Small intestine (tissue), 7 donors: ENCODE results near the gene MOB3B. TPM values are rescaled to one million over a fixed set of nuclear protein-coding genes. Genes with fewer than 3 reads are reported as not detected.
"Not testable (repeated sequence)": the region's sequence is repeated elsewhere in the genome, so short reads cannot be mapped to it uniquely, and the experiment has no call there.

Source experiments
- DNase-seq, 2 donors: peaks; one replicate each; pipeline versions ENCODE4 v3.0.0 to v3.0.0-alpha.2; 2013
- FAIRE-seq: peaks from 2 replicates; lab custom pipeline; 2012; peaks lifted over from hg19 to GRCh38; lab: Jason Lieb, UNC
- H3K27ac ChIP-seq, 3 donors: one replicate each; pipeline ENCODE4 v1.5.1; 2013; ENCODE audit warnings: low read length in 2 of 3, mild to moderate bottlenecking in 2 of 3, control low read depth in 1 of 3, inconsistent platforms in 1 of 3, low read depth in 1 of 3, moderate library complexity in 1 of 3
- H3K27me3 ChIP-seq, 3 donors: one replicate each; pipeline ENCODE4 v1.6.1; 2013; ENCODE audit warnings: low read length in 3 of 3, inconsistent platforms in 1 of 3; ENCODE audit not compliant: control insufficient read depth in 3 of 3, insufficient read depth in 3 of 3
- H3K36me3 ChIP-seq, 3 donors: one replicate each; pipeline ENCODE4 v1.6.1; 2013; ENCODE audit warnings: low read length in 3 of 3, inconsistent platforms in 1 of 3, low read depth in 1 of 3, mild to moderate bottlenecking in 1 of 3, moderate library complexity in 1 of 3; ENCODE audit not compliant: control insufficient read depth in 3 of 3, insufficient read depth in 2 of 3
- H3K4me1 ChIP-seq, 3 donors: one replicate each; pipeline ENCODE4 v1.6.1; 2013; ENCODE audit warnings: low read length in 2 of 3, inconsistent platforms in 1 of 3, low read depth in 1 of 3, mild to moderate bottlenecking in 1 of 3, moderate library complexity in 1 of 3; ENCODE audit not compliant: control insufficient read depth in 3 of 3, insufficient read depth in 2 of 3
- H3K4me3 ChIP-seq, 3 donors: one replicate each; pipeline ENCODE4 v1.5.1; 2013; ENCODE audit warnings: low read length in 3 of 3, control low read depth in 1 of 3, inconsistent platforms in 1 of 3, low read depth in 1 of 3, mild to moderate bottlenecking in 1 of 3, moderate library complexity in 1 of 3
- H3K9me3 ChIP-seq, 2 donors: one replicate each; pipeline ENCODE4 v1.6.1; 2013; ENCODE audit warnings: low read depth in 1 of 2, low read length in 1 of 2; ENCODE audit not compliant: control insufficient read depth in 2 of 2, insufficient read depth in 1 of 2
- WGBS, 3 donors: extraction: QIAGEN DNeasy Blood & Tissue Kit; methylation state at CpG; one replicate each; pipeline ENCODE4 v1.1.7; 2013; 5-methylcytosine and 5-hydroxymethylcytosine counted together
- polyA plus RNA-seq, 4 donors: library from polyadenylated mRNA; stranded (reverse) in 3 of 4; unstranded in 1 of 4; fragments of 200-250 nt in 3 of 4; fragments of 120-200 nt in 1 of 4; gene quantifications; one replicate each; pipeline versions ENCODE4 v1.2.1 to v1.2.3, GENCODE V29; 2013
- donor health status: healthy with polysubstance abuse.
- donor health status: control.
- donor health status: control.
- donor health status: Bipolar disorder and iron deficiency.
- donor health status: healthy.

MOB3B gene
- polyA plus RNA-seq, 4 donors: 16.9 to 34.9 (median 19.7) TPM

DNA sequence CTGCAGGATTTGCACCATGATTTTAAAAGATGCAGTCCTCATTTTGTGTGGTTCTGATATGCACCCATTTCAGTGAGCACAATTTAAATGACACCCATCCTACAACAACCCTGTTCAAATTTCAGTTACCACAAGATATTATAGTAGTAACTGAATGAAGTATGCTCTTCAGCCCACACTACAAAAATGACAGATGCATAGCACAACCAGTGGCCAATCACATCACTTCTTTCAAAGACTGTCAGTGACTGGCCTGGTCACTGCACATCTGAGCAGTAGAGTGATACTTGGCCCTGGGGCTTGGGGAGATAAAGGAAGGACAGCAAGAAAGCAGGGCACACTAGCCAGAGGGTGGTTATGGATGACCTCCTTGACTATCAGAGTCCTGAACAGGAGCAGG, 25.4 kb downstream of the MOB3B start:
- no peak overlapping the region for H3K27ac ChIP-seq
- peaks cover 0 to 6% of the 10 kb centered on the region in 2 donors for H3K9me3 ChIP-seq
- no peak for FAIRE-seq
- H3K4me3 ChIP-seq: no peak overlapping the region
- no peaks in the 10 kb centered on the region for H3K27me3 ChIP-seq
- peaks cover 0 to 12% (median 2%) of the 10 kb centered on the region in 3 donors for H3K36me3 ChIP-seq
- no peak for DNase-seq
- H3K4me1 ChIP-seq: peaks cover 0 to 4% (median 0%) of the 10 kb centered on the region in 3 donors

DNA sequence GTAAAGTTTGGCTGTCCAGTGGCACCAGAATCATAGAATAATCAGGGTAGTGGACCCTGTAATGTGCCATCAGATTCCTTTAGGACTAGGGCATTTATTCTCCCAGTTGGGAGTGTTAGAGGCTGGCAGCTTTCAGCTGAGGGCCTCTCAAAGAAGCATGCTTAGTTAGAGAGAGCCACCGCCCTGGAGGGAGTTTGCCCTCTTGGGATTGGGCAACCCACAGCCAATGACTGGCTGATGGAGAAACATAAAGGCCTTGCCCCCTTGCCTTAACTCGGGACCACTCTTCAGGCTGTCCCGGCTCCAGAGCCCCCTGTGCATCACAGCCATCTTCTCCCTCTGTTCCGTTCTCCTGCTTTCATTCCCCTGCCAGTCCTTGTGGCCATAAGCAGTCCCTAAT, 26.0 kb downstream of the MOB3B start:
- Histone ChIP-seq H3K27me3 (no peaks in the 10 kb centered on the region), H3K27ac (no peak overlapping the region), H3K4me3 (no peak overlapping the region), H3K4me1 (peaks cover 0 to 4% (median 0%) of the 10 kb centered on the region in 3 donors), H3K36me3 (peaks cover 0 to 10% (median 2%) of the 10 kb centered on the region in 3 donors), H3K9me3 (peaks cover 0 to 6% of the 10 kb centered on the region in 2 donors)
- no peak for DNase-seq
- WGBS, 3 donors: 81 to 90% (median 88%) methylated on average over 4 of the region's 4 CpGs
- no peak for FAIRE-seq

DNA sequence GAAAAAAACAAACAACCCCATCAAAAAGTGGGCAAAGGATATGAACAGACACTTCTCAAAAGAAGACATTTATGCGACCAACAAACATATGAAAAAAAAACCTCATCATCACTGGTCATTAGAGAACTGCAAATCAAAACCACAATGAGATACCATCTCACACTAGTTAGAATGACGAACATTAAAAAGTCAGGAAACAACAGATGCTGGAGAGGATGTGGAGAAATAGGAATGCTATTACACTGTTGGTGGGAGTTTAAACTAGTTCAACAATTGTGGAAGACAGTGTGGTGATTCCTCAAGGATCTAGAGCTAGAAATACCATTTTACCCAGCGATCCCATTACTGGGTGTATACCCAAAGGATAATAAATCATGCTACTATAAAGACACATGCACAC, 28.7 kb downstream of the MOB3B start:
- not testable (repeated sequence) for H3K4me3 ChIP-seq, H3K9me3 ChIP-seq, H3K4me1 ChIP-seq, FAIRE-seq, H3K36me3 ChIP-seq, DNase-seq, H3K27ac ChIP-seq, H3K27me3 ChIP-seq
- WGBS, 3 donors: 87 to 99% (median 94%) methylated on average over 3 of the region's 3 CpGs

DNA sequence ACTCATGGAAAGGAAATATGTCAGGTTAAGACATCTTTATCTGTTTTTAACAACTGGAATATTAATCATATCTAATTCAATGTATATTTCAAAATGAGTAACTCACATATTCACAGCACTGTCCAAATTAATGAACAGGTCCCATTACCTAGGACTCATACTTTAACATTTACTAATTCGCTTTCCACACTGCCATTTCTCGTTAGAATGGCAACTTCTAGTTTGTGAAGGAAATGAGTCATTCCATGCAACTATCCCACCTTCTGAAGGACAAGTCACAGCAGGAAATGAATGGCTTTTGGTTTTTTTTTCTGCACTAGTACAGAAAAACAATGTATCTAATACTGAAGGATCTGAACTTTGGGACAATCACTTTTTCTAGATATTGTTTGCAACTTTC, 30.2 kb downstream of the MOB3B start:
- Histone ChIP-seq H3K27me3 (no peaks in the 10 kb centered on the region), H3K27ac (no peak overlapping the region), H3K4me1 (peaks cover 0 to 4% (median 0%) of the 10 kb centered on the region in 3 donors), H3K4me3 (no peak overlapping the region), H3K36me3 (peaks cover 0 to 14% (median 0%) of the 10 kb centered on the region in 3 donors), H3K9me3 (peaks cover 0 to 5% of the 10 kb centered on the region in 2 donors)
- FAIRE-seq (peak; percentile 49), DNase-seq (no peak)
- WGBS, 3 donors: 51 to 57% (median 52%) methylated on average over 2 of the region's 2 CpGs

DNA sequence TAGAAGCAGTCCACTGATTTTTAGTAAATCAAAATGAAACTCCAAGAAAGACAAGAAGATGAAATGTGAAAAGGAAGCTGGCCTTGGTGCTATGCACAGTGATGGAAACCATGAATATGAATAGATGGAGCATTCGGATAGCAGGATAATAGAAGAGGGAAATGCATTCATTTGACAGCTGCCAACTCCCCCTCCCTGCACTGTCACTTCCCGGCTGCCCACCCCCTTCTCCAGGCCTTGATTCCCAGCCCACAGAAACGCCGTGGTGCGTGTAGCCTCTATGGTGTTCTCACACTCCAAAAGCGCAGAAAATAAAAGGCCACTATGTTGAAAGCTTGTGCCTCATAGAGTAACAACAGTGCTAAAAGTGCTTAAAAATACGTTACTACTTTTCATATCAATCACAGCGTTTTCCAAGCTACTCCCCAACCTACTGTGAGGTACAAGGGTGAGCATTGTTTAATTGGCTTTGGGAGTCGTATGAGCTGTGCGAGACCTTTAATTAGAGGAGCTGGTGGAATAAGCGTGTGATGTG, 31.7 kb downstream of the MOB3B start:
- Histone ChIP-seq H3K27me3 (no peaks in the 10 kb centered on the region), H3K4me3 (no peak overlapping the region), H3K27ac (no peak overlapping the region), H3K9me3 (peaks cover 0 to 9% of the 10 kb centered on the region in 2 donors), H3K4me1 (no peaks in the 10 kb centered on the region), H3K36me3 (peaks cover 0 to 10% (median 0%) of the 10 kb centered on the region in 3 donors)
- 81 to 93% (median 86%) methylated on average over 11 of the region's 11 CpGs for WGBS, 3 donors
- FAIRE-seq (no peak), DNase-seq (no peak)

DNA sequence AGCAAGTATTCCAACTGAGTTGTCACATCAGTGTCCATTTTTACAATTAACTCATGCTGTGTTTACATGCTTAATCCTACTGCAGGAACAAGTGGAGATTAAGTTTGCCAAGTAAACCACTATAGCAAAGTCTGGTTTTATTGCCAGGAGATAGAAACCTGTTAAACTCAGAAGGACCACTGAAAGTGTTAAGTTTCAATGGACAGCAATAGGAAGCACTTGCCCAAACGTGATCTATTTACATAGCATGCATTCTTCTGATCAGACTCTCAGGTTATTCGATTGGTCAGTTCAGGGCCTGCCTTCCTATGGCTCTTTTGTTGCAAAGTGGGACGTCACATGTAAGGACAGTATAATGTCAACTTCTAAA, 33.5 kb downstream of the MOB3B start:
- WGBS, 3 donors: 49 to 67% (median 61%) methylated on average over 3 of the region's 3 CpGs
- no peak for DNase-seq
- Histone ChIP-seq H3K27me3 (no peaks in the 10 kb centered on the region), H3K4me3 (no peak overlapping the region), H3K36me3 (peaks cover 0 to 7% (median 0%) of the 10 kb centered on the region in 3 donors), H3K4me1 (no peaks in the 10 kb centered on the region), H3K9me3 (peaks cover 0 to 9% of the 10 kb centered on the region in 2 donors), H3K27ac (no peak overlapping the region)
- no peak for FAIRE-seq

DNA sequence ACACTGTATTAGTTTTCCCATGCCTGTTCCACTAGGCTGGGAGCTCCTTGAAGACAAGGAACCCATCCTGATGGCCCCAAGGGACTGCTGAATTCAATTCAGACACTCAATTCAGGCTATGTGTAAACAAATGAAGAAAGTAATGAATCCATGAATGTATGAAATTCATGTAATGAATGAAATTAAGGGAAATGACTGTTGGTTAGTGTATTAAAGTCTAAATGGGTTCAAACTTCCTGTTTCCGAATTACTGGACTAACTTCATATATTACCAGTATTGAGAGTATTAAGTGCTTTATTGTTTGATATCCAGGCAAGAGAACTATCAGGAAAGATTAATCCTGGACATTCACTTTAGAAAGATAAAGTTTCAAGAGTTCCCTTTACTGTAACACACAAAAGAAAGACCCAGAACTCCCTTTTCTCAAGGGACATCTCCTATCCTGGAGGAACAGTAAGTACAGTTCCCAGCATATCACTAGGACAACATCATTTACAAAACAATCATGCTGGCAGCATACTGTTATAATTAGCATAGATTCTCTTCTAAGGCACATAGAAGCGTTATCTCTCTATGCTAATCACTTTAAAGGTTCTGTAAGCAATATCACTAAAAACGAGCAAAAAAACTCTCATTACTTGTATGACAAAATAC, 34.0 kb downstream of the MOB3B start:
- H3K4me3 ChIP-seq: no peak overlapping the region
- H3K9me3 ChIP-seq: peaks cover 0 to 9% of the 10 kb centered on the region in 2 donors
- WGBS, 3 donors: 64 to 68% (median 66%) methylated on average over 3 of the region's 3 CpGs
- peaks cover 0 to 7% (median 0%) of the 10 kb centered on the region in 3 donors for H3K36me3 ChIP-seq
- FAIRE-seq: no peak
- no peaks in the 10 kb centered on the region for H3K4me1 ChIP-seq
- no peak overlapping the region for H3K27ac ChIP-seq
- no peak for DNase-seq
- H3K27me3 ChIP-seq: no peaks in the 10 kb centered on the region

DNA sequence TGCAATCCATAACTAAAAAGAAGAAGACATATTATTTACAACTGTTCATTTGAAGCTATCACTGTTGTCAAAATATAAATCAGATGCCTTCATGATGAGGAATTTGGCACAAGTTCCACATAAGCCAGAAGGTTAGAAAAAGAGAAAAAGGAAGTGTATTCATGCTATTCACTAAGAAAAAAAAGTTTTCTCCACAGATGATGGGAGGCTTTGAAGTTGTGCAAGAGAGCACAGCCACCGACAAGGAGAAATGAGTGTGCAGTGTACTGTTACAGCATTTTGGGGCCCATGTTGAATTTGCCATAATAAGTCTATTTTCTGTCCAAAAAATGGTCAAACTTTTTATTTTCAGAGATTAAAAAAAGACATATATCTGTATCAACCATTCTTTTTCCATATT, 38.5 kb downstream of the MOB3B start:
- no peak for FAIRE-seq
- Histone ChIP-seq H3K9me3 (peaks cover 0 to 9% of the 10 kb centered on the region in 2 donors), H3K4me3 (no peak overlapping the region), H3K27me3 (no peaks in the 10 kb centered on the region), H3K4me1 (peaks cover 0 to 20% (median 0%) of the 10 kb centered on the region in 3 donors), H3K27ac (no peak overlapping the region), H3K36me3 (peaks cover 0 to 9% (median 0%) of the 10 kb centered on the region in 3 donors)
- WGBS, 3 donors: 44 to 81% (median 79%) methylated on average over 1 of the region's 1 CpG
- no peak for DNase-seq
